Measurements from ENCODE around the gene PITPNC1. TPM values are rescaled to one million over a fixed set of nuclear protein-coding genes. Genes with fewer than 3 reads are reported as not detected.

Gene PITPNC1
- total and polyA plus RNA-seq, 4 donors, result 8.0 to 21.1 (median 15.2) TPM

DNA sequence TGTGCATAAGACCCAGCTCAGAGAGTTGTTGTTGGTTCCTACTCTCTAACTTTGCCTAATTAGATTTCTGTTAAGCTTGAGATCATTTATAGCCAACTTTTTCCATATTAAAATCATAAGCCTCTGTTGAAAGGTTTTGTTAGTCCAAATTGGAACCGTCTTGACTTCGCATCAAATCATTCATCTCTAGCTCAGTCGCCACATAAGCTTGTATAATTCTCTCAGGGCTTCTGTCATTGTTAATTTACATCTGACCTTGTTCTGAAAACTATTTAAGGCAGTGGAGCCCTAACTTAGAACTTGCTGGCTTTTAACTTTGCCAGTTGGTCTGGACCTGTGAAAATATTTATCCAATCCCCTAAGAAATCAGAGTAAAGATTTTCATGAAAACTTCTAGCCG lies 107.2 kb downstream of the PITPNC1 start:
- DNase-seq (no peak), ATAC-seq (ENCODE audit: insufficient read depth, low FRiP score) (no peak)
- no peaks in the 10 kb centered on the region for H3K27me3 ChIP-seq (ENCODE audit: control insufficient read depth in 3 of 3, insufficient read depth in 3 of 3, low read length in 2 of 3)
- TF ChIP-seq, protein P1, sequence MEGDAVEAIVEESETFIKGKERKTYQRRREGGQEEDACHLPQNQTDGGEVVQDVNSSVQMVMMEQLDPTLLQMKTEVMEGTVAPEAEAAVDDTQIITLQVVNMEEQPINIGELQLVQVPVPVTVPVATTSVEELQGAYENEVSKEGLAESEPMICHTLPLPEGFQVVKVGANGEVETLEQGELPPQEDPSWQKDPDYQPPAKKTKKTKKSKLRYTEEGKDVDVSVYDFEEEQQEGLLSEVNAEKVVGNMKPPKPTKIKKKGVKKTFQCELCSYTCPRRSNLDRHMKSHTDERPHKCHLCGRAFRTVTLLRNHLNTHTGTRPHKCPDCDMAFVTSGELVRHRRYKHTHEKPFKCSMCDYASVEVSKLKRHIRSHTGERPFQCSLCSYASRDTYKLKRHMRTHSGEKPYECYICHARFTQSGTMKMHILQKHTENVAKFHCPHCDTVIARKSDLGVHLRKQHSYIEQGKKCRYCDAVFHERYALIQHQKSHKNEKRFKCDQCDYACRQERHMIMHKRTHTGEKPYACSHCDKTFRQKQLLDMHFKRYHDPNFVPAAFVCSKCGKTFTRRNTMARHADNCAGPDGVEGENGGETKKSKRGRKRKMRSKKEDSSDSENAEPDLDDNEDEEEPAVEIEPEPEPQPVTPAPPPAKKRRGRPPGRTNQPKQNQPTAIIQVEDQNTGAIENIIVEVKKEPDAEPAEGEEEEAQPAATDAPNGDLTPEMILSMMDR (IDR thresholded peaks at IDR 0.05; ENCODE audit: control extremely low read depth, extremely low read depth), result no peak
- peaks cover 0 to 9% (median 0%) of the 10 kb centered on the region in 5 donors for H3K4me1 ChIP-seq (ENCODE audit: control insufficient read depth in 5 of 5, insufficient read depth in 5 of 5, low read length in 5 of 5)
- H3K36me3 ChIP-seq (ENCODE audit: control insufficient read depth in 4 of 4, insufficient read depth in 4 of 4, low read length in 4 of 4), result no peaks in the 10 kb centered on the region
- H3K9me3 ChIP-seq (ENCODE audit: control insufficient read depth in 4 of 4, insufficient read depth in 3 of 4, low read length in 3 of 4), result no peaks in the 10 kb centered on the region
- H3K4me3 ChIP-seq, result no peak overlapping the region
- 97 to 99% methylated on average over 4 of the region's 4 CpGs for WGBS, 2 donors
- no peak overlapping the region for H3K27ac ChIP-seq (ENCODE audit: low read depth in 1 of 2, low read length in 1 of 2)
- no peak overlapping the region for H3K9ac ChIP-seq (ENCODE audit: insufficient read depth in 1 of 2, low read length in 2 of 2)

DNA sequence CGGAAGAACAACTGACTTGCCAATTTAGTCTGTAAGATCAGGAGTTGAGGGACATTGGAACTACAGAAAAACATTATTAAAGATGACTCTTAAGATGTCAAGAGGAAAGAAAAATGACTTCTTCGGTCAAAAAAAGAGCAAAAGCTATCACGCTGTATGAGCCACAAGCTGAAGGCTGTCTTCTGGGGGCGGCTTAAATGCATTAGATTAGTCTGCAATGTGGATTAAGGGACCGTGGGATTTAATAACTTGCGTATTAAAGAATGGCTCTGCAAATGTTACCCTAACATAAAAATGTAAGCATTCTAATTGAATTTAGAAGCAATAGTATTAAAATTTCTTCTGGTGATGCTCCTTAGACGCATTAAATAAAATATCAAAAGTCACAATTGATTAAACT lies 108.6 kb downstream of the PITPNC1 start:
- H3K27me3 ChIP-seq (ENCODE audit: control insufficient read depth in 3 of 3, insufficient read depth in 3 of 3, low read length in 2 of 3), result no peaks in the 10 kb centered on the region
- peaks cover 0 to 9% (median 0%) of the 10 kb centered on the region in 5 donors for H3K4me1 ChIP-seq (ENCODE audit: control insufficient read depth in 5 of 5, insufficient read depth in 5 of 5, low read length in 5 of 5)
- H3K9me3 ChIP-seq (ENCODE audit: control insufficient read depth in 4 of 4, insufficient read depth in 3 of 4, low read length in 3 of 4), result no peaks in the 10 kb centered on the region
- H3K36me3 ChIP-seq (ENCODE audit: control insufficient read depth in 4 of 4, insufficient read depth in 4 of 4, low read length in 4 of 4), result no peaks in the 10 kb centered on the region
- H3K27ac ChIP-seq (ENCODE audit: low read depth in 1 of 2, low read length in 1 of 2), result no peak overlapping the region
- WGBS, 2 donors, result 98% methylated on average over 7 of the region's 7 CpGs
- ATAC-seq (ENCODE audit: insufficient read depth, low FRiP score) (no peak), DNase-seq (no peak)
- TF ChIP-seq, protein P1 (IDR thresholded peaks at IDR 0.05; ENCODE audit: control extremely low read depth, extremely low read depth), result no peak
- no peak overlapping the region for H3K9ac ChIP-seq (ENCODE audit: insufficient read depth in 1 of 2, low read length in 2 of 2)
- no peak overlapping the region for H3K4me3 ChIP-seq

DNA sequence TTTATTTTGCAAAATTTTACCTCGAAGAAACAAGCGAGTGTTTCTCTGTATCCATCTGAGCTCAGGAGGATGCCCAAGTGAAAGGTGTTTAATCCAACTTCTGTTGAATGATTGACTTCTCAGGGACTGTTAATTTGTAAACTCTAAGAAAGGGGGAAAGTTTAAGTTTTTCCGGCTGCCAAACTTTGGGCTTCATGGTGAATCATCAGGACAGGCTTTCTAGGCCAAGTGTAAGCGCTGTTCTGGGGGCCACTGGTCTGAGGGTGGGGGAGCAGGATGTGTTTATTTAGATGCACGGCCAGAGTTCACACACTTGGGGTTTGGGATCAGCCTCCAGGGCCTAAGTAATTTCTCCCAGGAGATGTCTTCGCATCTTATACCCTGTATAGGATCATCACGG lies 110.4 kb downstream of the PITPNC1 start:
- ATAC-seq (ENCODE audit: insufficient read depth, low FRiP score) (no peak), DNase-seq (no peak)
- Histone ChIP-seq H3K27me3 (ENCODE audit: control insufficient read depth in 3 of 3, insufficient read depth in 3 of 3, low read length in 2 of 3) (peaks cover 0 to 5% (median 0%) of the 10 kb centered on the region in 3 donors), H3K4me3 (no peak overlapping the region), H3K36me3 (ENCODE audit: control insufficient read depth in 4 of 4, insufficient read depth in 4 of 4, low read length in 4 of 4) (no peaks in the 10 kb centered on the region), H3K9me3 (ENCODE audit: control insufficient read depth in 4 of 4, insufficient read depth in 3 of 4, low read length in 3 of 4) (no peaks in the 10 kb centered on the region), H3K4me1 (ENCODE audit: control insufficient read depth in 5 of 5, insufficient read depth in 5 of 5, low read length in 5 of 5) (peaks cover 0 to 12% (median 0%) of the 10 kb centered on the region in 5 donors), H3K9ac (ENCODE audit: insufficient read depth in 1 of 2, low read length in 2 of 2) (no peak overlapping the region), H3K27ac (ENCODE audit: low read depth in 1 of 2, low read length in 1 of 2) (no peak overlapping the region)
- WGBS, 2 donors, result 86 to 89% methylated on average over 7 of the region's 7 CpGs
- TF ChIP-seq, protein P1 (IDR thresholded peaks at IDR 0.05; ENCODE audit: control extremely low read depth, extremely low read depth), result no peak

DNA sequence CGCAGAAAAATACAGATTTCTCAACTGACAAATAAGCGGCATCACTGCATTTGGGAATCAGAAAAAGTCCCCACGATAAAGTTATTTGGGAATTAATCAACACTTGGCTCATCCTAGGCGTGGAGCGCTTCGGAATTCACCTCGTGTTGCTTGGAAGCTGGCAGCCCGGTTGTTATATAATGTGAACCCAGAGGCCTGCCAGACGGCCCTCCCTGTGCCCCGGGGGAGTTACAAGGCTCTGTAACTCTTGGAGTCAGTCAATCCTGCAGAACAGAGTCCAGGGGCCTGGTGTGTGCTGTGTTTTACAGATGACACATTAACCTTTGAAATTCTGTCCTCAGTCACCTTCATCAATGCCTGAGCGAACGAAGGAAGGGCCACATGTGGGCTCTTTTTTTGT lies 111.1 kb downstream of the PITPNC1 start:
- Histone ChIP-seq H3K4me1 (ENCODE audit: control insufficient read depth in 5 of 5, insufficient read depth in 5 of 5, low read length in 5 of 5) (peaks cover 0 to 12% (median 0%) of the 10 kb centered on the region in 5 donors), H3K27ac (ENCODE audit: low read depth in 1 of 2, low read length in 1 of 2) (no peak overlapping the region), H3K4me3 (no peak overlapping the region), H3K9me3 (ENCODE audit: control insufficient read depth in 4 of 4, insufficient read depth in 3 of 4, low read length in 3 of 4) (no peaks in the 10 kb centered on the region), H3K27me3 (ENCODE audit: control insufficient read depth in 3 of 3, insufficient read depth in 3 of 3, low read length in 2 of 3) (peaks cover 0 to 5% (median 0%) of the 10 kb centered on the region in 3 donors), H3K36me3 (ENCODE audit: control insufficient read depth in 4 of 4, insufficient read depth in 4 of 4, low read length in 4 of 4) (no peaks in the 10 kb centered on the region), H3K9ac (ENCODE audit: insufficient read depth in 1 of 2, low read length in 2 of 2) (no peak overlapping the region)
- TF ChIP-seq, protein P1 (IDR thresholded peaks at IDR 0.05; ENCODE audit: control extremely low read depth, extremely low read depth), result no peak
- DNase-seq (no peak), ATAC-seq (ENCODE audit: insufficient read depth, low FRiP score) (no peak)
- 86 to 92% methylated on average over 12 of the region's 12 CpGs for WGBS, 2 donors

All from lung (tissue), 12 donors.